Karpas-422 (cell line): ENCODE measurements around the gene B3GALT2. TPM values are rescaled to one million over a fixed set of nuclear protein-coding genes. Genes with fewer than 3 reads are reported as not detected.

Experiments used
- DNase-seq: peaks from one replicate; pipeline ENCODE4 v3.0.0-alpha.2; 2015
- H2AFZ ChIP-seq: fragments of 200-600 bp; sonication (generic); 2 replicates; pipeline ENCODE4 v1.6.1; 2014; ENCODE audit warnings: antibody characterized with exemption, low read length, mixed read lengths
- H3K27ac ChIP-seq: fragments of 200-600 bp; sonication (generic); 2 replicates; pipeline ENCODE4 v1.5.1; 2014; ENCODE audit warnings: mild to moderate bottlenecking, low read length, moderate library complexity
- H3K27me3 ChIP-seq: fragments of 200-600 bp; sonication (generic); 2 replicates; pipeline ENCODE4 v1.6.1; 2014; ENCODE audit warnings: low read length, mixed read lengths
- H3K36me3 ChIP-seq: fragments of 200-600 bp; sonication (generic); 2 replicates; pipeline ENCODE4 v1.6.1; 2014; ENCODE audit warnings: low read length, mixed read lengths; ENCODE audit not compliant: insufficient read depth
- H3K4me1 ChIP-seq: fragments of 200-600 bp; sonication (generic); 2 replicates; pipeline ENCODE4 v1.6.1; 2014; ENCODE audit warnings: mild to moderate bottlenecking, low read length, mixed read lengths
- H3K4me2 ChIP-seq: fragments of 200-600 bp; sonication (generic); 2 replicates; pipeline ENCODE4 v1.6.1; 2014; ENCODE audit warnings: low read length, low read depth, mild to moderate bottlenecking; ENCODE audit not compliant: poor library complexity, severe bottlenecking
- H3K4me3 ChIP-seq: fragments of 200-600 bp; sonication (generic); 2 replicates; pipeline ENCODE4 v1.5.1; 2014; ENCODE audit warnings: mild to moderate bottlenecking, antibody characterized with exemption, low read length, mixed read lengths
- H3K79me2 ChIP-seq: fragments of 200-600 bp; sonication (generic); 2 replicates; pipeline ENCODE4 v1.6.1; 2014; ENCODE audit warnings: mild to moderate bottlenecking, low read length, mixed read lengths
- H3K9ac ChIP-seq: fragments of 200-600 bp; sonication (generic); 2 replicates; pipeline ENCODE4 v1.6.0; 2014; ENCODE audit warnings: low read length
- H3K9me2 ChIP-seq: fragments of 200-600 bp; sonication (generic), shearing (Covaris generic); replicated peaks from 2 replicates; pipeline ENCODE4 v1.6.0; 2014; ENCODE audit warnings: mild to moderate bottlenecking, low read length, moderate library complexity; ENCODE audit not compliant: insufficient read depth
- H3K9me3 ChIP-seq: fragments of 300-700, 200-600 bp; sonication (generic); 2 replicates; pipeline ENCODE4 v1.6.1; 2014; ENCODE audit warnings: low read length, mixed read lengths
- H4K20me1 ChIP-seq: fragments of 200-600 bp; sonication (generic); 2 replicates; pipeline ENCODE4 v1.6.1; 2014; ENCODE audit warnings: mild to moderate bottlenecking, antibody characterized with exemption, low read length, low read depth; ENCODE audit not compliant: insufficient read depth
- small RNA-seq: library from RNA; depleted of rRNA; stranded (forward); fragments of <200 nt; gene quantifications from one replicate; pipeline ENCODE3, GENCODE V24; 2014
- total RNA-seq: library from RNA; depleted of rRNA; stranded (reverse); fragments of >200 nt; shearing (Covaris generic); gene quantifications from 2 replicates; pipeline ENCODE4 v1.2.3, GENCODE V29; 2014; ENCODE audit warnings: low replicate concordance; rRNA removed

B3GALT2 gene
- total RNA-seq, 1 experiment from 2014 or later: not detected

DNA sequence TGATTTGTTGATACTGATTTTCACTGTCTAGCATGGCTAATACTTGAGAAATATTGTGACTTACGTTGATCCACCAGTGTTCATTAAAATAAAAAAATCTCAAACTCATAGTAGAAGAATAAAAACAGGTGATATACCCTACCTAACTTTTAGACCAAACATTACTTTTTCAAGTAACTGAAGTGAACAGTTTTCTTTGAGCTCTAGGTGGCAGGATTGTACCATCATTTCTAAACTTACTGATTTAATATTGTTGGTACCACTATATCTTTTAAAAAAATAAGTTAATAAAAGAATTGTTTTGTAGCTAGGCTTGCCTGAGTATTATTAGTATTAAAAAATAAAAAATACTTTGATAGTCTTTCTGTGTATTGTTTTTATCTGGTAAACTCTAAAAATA is 43.1 kb downstream of the B3GALT2 start:
- no peak overlapping the region for H2AFZ ChIP-seq
- no peaks in the 10 kb centered on the region for H4K20me1 ChIP-seq
- peaks cover 17% of the 10 kb centered on the region for H3K4me1 ChIP-seq
- peak; percentile 45 for DNase-seq
- H3K4me3 ChIP-seq: no peak overlapping the region
- peaks cover 46% of the 10 kb centered on the region; the same call in 1 of the 2 replicates for H3K36me3 ChIP-seq
- H3K9me2 ChIP-seq: no peaks in the 10 kb centered on the region
- H3K27ac ChIP-seq: no peak overlapping the region
- H3K9me3 ChIP-seq: no peaks in the 10 kb centered on the region
- H3K27me3 ChIP-seq: no peaks in the 10 kb centered on the region
- H3K9ac ChIP-seq: no peak overlapping the region
- no peak overlapping the region for H3K4me2 ChIP-seq
- H3K79me2 ChIP-seq: peaks cover 77% of the 10 kb centered on the region

DNA sequence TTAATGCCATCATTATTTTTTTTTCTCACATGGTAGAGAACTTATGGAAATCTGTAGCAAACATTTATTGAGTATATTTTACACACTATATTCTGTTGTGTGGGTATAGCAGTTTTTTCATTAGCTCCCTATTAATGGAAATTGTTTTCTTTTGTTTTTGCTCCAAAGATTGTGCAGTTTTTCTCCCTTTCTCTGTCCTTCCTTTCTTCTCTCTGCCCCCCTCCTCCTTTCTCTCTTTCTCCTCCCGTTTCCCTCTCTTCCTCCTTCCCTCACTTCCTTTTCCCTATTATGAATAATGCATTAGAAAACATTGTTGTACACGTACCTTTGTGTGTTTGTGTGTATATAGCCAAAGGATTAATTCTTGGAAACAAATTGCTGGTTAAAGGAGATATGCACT is 44.0 kb downstream of the B3GALT2 start:
- H3K4me2 ChIP-seq: no peak overlapping the region

DNA sequence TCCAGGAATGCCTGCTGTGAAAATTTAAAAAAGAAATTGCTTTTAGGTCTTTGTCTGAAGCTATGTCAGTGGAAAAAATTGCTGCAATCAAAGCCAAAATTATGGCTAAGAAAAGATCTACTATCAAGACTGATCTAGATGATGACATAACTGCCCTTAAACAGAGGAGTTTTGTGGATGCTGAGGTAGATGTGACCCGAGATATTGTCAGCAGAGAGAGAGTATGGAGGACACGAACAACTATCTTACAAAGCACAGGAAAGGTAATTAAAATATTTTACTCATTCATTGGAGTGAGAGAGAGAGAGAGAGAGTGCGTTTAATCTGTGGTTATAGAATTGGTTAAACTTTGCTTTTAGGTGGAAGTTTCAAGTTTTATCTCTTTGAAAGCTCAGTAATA is 44.6 kb downstream of the B3GALT2 start:
- no peak overlapping the region for H3K27ac ChIP-seq
- no peak for DNase-seq
- no peaks in the 10 kb centered on the region for H4K20me1 ChIP-seq
- peaks cover 87% of the 10 kb centered on the region for H3K79me2 ChIP-seq
- no peak overlapping the region for H3K4me2 ChIP-seq
- no peaks in the 10 kb centered on the region for H3K9me3 ChIP-seq
- no peaks in the 10 kb centered on the region for H3K9me2 ChIP-seq
- no peak overlapping the region for H2AFZ ChIP-seq
- H3K9ac ChIP-seq: no peak overlapping the region
- peaks cover 17% of the 10 kb centered on the region for H3K4me1 ChIP-seq
- no peak overlapping the region for H3K4me3 ChIP-seq
- H3K27me3 ChIP-seq: no peaks in the 10 kb centered on the region
- peaks cover 52% of the 10 kb centered on the region for H3K36me3 ChIP-seq

More for the DNA sequence above, 44.0 kb downstream of the B3GALT2 start:
- H3K79me2 ChIP-seq: peaks cover 82% of the 10 kb centered on the region
- peaks cover 46% of the 10 kb centered on the region; the same call in 1 of the 2 replicates for H3K36me3 ChIP-seq
- peaks cover 17% of the 10 kb centered on the region for H3K4me1 ChIP-seq
- H3K9me2 ChIP-seq: no peaks in the 10 kb centered on the region
- H3K27ac ChIP-seq: no peak overlapping the region
- no peak overlapping the region for H3K9ac ChIP-seq
- H4K20me1 ChIP-seq: no peaks in the 10 kb centered on the region
- H2AFZ ChIP-seq: no peak overlapping the region
- H3K27me3 ChIP-seq: no peaks in the 10 kb centered on the region
- no peak overlapping the region for H3K4me3 ChIP-seq
- DNase-seq: no peak
- H3K9me3 ChIP-seq: no peaks in the 10 kb centered on the region

DNA sequence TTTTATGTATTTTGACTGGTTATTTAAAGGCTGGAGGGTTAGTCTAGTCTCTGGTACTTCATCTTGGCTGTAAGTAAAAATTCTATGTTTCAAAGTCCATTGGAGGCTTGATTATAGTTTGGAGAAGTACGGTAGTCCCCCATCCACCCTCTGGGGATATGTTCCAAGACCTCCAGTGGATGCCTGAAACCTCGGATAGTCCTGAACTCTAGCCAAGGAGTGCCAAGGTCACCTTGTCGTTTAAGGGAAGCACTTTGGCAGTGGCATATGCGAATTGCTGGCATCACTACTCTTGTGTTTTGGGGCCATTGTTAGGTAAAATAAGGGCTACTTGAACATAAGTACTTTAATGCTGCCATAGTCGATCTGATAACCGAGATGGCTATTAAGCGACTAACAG is 46.2 kb downstream of the B3GALT2 start:
- Histone ChIP-seq H3K36me3 (peaks cover 56% of the 10 kb centered on the region), H3K9ac (no peak overlapping the region), H2AFZ (no peak overlapping the region)

DNA sequence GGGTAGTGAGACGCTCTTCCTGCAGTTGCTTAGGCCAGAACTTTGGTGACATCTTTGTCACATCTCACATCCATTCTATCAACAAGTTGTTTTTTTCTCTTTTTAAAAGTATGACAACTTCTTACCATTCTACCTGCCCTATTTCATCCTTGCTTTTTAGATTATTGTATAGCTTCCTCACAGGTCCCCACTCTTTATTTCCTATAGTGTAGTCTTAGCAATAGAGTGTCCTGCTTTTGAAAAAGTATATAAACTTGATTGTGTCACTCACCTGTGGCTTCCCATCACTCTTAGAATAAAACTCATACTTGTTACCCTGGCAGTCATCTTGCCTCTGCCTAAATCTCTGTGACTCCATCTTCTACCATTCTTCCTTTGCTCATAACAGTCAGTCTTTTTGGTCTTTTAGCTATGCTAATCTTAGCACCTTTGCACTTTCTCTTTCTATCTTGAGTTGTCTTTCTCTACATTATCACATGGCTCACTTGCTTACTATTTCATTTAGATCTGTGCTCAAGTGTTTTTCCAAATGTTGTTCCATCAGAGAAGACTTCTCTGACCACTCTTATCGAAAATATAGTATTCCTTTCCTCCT is 55.0 kb downstream of the B3GALT2 start:
- H3K9me3 ChIP-seq: no peaks in the 10 kb centered on the region
- no peaks in the 10 kb centered on the region for H3K9me2 ChIP-seq
- H3K4me3 ChIP-seq: no peak overlapping the region
- H3K27ac ChIP-seq: no peak overlapping the region
- H4K20me1 ChIP-seq: no peaks in the 10 kb centered on the region
- H3K36me3 ChIP-seq: peaks cover 41% of the 10 kb centered on the region
- no peaks in the 10 kb centered on the region for H3K4me1 ChIP-seq
- no peak overlapping the region for H2AFZ ChIP-seq
- DNase-seq: no peak
- no peaks in the 10 kb centered on the region for H3K27me3 ChIP-seq
- H3K79me2 ChIP-seq: peaks cover 95% of the 10 kb centered on the region
- no peak overlapping the region for H3K4me2 ChIP-seq
- no peak overlapping the region for H3K9ac ChIP-seq

More for the DNA sequence above, 46.2 kb downstream of the B3GALT2 start:
- Histone ChIP-seq H3K9me3 (no peaks in the 10 kb centered on the region), H3K4me3 (no peak overlapping the region), H3K9me2 (no peaks in the 10 kb centered on the region), H3K4me2 (no peak overlapping the region), H4K20me1 (no peaks in the 10 kb centered on the region), H3K79me2 (peaks cover 93% of the 10 kb centered on the region), H3K4me1 (peaks cover 17% of the 10 kb centered on the region), H3K27ac (no peak overlapping the region), H3K27me3 (no peaks in the 10 kb centered on the region)
- DNase-seq: no peak

Small RNA genes lying within 50 kb of the gene (small RNA-seq; reads per million reads assigned to genes)
- gene MIR1278: 0.16 reads per million

Other genes with a start within 250 kb of the B3GALT2 start
- 48.8 and 63.4 TPM in 2 replicates for gene UCHL5, start 127.3 kb downstream of the B3GALT2 start, total RNA-seq
- gene RO60, start 127.0 kb downstream of the B3GALT2 start, total RNA-seq: 107 and 168 TPM in 2 replicates
- gene GLRX2, start 81.2 kb downstream of the B3GALT2 start, total RNA-seq: 13.3 and 30.9 TPM in 2 replicates
- 21.1 and 37.9 TPM in 2 replicates for gene CDC73, start 64.6 kb downstream of the B3GALT2 start, total RNA-seq